Left renal cortex interstitium (tissue), 4 donors: ENCODE results near the gene OPN1MW. TPM values are rescaled to one million over a fixed set of nuclear protein-coding genes. Genes with fewer than 3 reads are reported as not detected.
A peak's percentile ranks its signal among the peaks of the same experiment; 100 is the strongest.
"Not testable (repeated sequence)": the region's sequence is repeated elsewhere in the genome, so short reads cannot be mapped to it uniquely, and the experiment has no call there.

ENCODE experiments used
- DNase-seq, 4 donors: peaks; one replicate each; pipeline ENCODE4 v3.0.0-alpha.2; 2013; ENCODE audit warnings: low read depth in 4 of 4, low spot score in 2 of 4, missing footprints in 1 of 4
- polyA plus RNA-seq, 4 donors: library from polyadenylated mRNA; unstranded; fragments of 120-200 nt; gene quantifications; one replicate each; pipeline ENCODE4 v1.2.1, GENCODE V29; 2013; ENCODE audit not compliant: insufficient read length in 4 of 4

The OPN1MW gene
- polyA plus RNA-seq = not detected

DNA sequence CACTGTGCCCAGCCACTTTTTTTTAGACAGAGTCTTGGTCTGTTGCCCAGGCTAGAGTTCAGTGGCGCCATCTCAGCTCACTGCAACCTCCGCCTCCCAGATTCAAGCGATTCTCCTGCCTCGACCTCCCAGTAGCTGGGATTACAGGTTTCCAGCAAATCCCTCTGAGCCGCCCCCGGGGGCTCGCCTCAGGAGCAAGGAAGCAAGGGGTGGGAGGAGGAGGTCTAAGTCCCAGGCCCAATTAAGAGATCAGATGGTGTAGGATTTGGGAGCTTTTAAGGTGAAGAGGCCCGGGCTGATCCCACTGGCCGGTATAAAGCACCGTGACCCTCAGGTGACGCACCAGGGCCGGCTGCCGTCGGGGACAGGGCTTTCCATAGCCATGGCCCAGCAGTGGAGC is at the start of gene OPN1MW:
Gene OPN1MW (plus strand): TSS at position 301 of the 400 bp plus-strand sequence. CDS start 82 bp downstream, at position 383.
- not testable (repeated sequence) for DNase-seq

DNA sequence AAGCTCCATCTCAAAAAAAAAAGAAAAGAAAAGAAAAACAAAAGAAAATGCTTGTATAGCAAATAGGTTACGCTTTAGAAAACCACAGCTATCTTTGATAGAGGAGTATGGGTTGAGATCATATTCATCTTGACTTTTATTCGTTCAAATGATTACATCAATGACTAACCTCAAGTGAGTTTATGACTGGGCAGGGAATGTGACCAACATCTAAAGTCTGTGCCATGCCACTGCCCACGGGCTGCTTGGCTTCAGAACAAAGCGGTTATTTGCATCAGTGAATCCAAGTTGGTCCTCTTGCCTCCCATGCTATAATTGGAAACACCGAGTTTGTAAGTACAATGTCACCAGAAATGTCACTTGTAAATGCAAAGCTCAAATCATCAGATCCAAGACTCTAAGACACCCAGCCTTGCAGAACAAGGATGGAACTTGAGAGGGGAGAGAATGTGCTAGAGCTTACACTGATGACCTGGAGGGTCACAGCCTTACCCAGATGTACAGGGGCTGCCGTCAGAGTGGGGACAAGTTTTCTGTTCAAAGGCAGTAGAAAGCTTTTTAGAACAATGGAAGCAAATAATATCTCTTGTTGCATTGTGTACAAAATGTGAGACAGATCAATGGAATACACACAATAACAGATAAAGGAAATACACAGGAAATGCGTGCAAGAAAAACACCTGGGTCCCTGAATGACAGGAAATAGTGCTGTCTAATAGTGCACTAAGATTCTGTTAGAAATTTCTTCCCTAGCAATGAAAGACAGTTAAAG is 46.8 kb upstream of the OPN1MW start:
- DNase-seq = no peak

DNA sequence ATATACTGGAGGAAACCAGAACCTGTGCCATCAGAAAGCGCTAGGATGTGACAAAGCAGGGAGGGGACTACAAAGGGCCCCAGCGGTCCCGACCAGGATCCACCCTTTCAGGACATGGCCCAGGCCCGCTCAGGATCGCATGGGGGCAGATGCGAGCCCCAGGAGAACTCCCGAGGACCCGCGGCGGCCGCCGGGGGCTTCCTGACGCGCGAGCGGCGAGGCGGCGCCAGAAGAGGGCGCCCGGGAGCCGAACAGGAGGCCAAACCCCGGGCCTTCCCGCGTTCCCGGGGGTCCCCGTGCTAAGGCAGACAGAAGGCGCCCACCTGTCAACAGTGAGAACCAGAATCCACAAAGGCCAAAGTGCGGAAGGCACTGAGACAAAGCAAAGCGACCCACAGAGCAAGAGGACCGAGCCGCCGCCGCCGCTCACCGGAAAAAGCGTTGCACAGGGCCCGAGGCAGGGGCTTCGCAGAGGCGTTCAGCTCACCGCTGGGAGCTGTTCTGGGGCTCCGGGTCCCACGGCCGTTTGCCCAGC is 45.7 kb upstream of the OPN1MW start:
- DNase-seq = peak in 3 of 4 donors; percentile 45 to 53 (median 47)

DNA sequence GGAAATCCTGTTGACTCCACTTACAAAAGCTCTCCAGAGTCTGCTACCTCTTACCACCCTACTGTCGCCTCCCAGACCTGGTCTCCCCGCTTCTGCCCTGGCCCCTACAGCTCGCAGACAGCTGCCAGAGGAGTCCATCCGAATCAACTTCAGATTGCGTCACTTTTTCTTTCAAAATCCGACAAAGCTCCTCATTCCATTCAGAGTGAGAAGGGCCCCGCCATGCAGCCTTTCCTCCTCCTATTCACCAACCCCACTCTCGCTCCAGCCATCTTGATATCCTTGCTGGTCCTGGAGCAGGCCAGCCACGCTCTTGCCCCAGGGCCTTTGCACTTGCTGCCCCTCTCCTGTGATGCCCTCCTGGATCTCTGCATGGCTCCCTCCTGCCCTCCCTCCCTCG is 43.5 kb upstream of the OPN1MW start:
- no peak for DNase-seq

DNA sequence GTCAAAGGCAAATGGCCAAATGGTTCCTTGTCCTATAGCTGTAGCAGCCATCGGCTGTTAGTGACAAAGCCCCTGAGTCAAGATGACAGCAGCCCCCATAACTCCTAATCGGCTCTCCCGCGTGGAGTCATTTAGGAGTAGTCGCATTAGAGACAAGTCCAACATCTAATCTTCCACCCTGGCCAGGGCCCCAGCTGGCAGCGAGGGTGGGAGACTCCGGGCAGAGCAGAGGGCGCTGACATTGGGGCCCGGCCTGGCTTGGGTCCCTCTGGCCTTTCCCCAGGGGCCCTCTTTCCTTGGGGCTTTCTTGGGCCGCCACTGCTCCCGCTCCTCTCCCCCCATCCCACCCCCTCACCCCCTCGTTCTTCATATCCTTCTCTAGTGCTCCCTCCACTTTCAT is 42.2 kb upstream of the OPN1MW start:
- no peak for DNase-seq

DNA sequence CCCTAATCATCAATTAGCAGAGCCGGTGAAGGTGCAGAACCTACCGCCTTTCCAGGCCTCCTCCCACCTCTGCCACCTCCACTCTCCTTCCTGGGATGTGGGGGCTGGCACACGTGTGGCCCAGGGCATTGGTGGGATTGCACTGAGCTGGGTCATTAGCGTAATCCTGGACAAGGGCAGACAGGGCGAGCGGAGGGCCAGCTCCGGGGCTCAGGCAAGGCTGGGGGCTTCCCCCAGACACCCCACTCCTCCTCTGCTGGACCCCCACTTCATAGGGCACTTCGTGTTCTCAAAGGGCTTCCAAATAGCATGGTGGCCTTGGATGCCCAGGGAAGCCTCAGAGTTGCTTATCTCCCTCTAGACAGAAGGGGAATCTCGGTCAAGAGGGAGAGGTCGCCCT is 41.7 kb upstream of the OPN1MW start:
- DNase-seq = no peak

DNA sequence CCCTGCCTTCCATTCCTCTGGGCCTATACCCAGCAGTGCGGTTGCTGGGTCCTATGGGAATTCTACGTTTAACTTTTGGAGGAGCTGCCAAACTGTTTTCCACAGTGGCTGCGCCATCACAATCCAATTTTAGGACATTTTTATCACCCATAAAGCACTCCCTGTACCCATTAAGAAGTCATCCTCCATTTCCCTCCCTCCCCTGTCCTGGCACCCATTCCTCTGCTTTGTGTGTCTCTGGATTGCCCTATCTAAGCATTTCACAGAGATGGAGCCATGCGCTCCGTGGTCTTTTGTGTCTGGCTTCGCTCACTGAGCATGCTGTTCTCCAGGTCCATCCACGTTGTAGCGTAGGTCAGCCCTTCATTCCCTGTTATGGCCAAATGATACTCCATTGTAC is 40.0 kb upstream of the OPN1MW start:
- DNase-seq = no peak

DNA sequence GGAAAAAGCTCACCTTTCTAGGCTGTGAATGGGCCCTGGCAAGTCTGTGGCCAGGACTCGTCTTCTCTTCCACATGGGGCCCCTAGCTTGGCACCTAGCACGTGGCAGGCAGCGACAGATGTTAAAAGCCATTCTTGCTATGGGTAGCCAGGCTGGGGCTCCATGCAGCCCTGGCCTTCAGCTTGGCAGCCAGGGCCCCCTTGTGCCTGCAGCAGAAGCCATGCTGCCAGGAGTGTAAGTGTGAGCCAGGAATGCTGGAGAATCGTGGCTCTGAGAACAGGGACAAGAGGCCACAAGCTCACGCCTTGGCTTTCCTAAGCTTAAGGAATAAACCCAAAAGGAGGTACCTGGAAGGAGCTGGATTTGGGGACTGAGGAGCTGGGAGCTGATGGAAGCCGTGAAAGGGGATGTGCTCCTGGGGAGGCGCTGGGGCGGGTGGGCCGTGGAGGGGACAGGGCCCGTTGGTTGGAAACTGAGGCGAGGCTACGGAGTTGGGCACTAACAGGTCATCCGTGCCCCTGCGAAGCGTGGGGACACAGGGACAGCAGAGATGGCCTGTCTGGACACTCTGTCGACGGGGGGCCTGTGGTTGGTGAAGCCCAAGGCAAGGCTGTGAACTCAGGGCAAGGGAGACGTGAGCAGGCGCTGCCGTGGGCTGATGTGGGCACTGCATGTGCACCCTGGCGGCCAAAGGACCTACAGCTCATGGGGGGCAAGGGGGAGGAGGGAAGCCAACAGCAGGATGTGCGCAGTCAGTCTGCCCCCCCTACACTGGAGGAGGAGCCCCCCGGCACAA is 39.2 kb upstream of the OPN1MW start:
- DNase-seq = no peak

DNA sequence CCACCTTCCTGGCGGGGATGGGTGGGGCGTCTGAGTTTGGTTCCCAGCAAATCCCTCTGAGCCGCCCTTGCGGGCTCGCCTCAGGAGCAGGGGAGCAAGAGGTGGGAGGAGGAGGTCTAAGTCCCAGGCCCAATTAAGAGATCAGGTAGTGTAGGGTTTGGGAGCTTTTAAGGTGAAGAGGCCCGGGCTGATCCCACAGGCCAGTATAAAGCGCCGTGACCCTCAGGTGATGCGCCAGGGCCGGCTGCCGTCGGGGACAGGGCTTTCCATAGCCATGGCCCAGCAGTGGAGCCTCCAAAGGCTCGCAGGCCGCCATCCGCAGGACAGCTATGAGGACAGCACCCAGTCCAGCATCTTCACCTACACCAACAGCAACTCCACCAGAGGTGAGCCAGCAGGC is 38.4 kb upstream of the OPN1MW start, which contains the start of gene OPN1LW:
Gene OPN1LW (plus strand): TSS at position 234 of the 400 bp plus-strand sequence. CDS start 41 bp downstream, at position 275.
- not testable (repeated sequence) for DNase-seq

DNA sequence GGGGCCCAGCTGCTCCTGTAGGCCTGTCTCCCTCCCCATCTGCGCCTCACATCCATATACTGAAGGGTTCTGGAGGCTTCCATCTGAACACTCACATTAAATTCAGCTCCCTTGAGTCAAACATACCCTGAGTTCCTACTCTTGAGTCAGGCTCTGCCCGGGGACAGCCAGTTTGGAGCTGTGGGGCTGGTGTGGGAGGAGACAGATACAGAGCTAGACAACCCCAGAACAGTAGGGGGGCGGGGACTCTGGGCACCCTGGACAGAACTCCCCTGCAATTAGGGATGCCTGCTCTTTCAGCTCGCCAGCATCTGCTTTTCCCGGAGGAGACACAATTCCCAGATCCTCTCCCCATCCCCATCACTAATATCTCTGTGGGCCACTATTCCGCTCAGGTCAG is 31.4 kb upstream of the OPN1MW start:
- not testable (repeated sequence) for DNase-seq

DNA sequence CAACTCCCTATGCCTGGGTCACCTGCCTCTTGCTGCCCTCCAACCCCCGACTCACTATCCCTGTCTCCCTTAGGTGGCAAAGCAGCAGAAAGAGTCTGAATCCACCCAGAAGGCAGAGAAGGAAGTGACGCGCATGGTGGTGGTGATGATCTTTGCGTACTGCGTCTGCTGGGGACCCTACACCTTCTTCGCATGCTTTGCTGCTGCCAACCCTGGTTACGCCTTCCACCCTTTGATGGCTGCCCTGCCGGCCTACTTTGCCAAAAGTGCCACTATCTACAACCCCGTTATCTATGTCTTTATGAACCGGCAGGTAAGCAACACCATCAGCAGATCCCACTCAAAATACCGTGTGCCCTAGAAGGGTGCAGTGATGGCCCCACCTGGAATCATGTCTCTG is 26.2 kb upstream of the OPN1MW start:
- not testable (repeated sequence) for DNase-seq

DNA sequence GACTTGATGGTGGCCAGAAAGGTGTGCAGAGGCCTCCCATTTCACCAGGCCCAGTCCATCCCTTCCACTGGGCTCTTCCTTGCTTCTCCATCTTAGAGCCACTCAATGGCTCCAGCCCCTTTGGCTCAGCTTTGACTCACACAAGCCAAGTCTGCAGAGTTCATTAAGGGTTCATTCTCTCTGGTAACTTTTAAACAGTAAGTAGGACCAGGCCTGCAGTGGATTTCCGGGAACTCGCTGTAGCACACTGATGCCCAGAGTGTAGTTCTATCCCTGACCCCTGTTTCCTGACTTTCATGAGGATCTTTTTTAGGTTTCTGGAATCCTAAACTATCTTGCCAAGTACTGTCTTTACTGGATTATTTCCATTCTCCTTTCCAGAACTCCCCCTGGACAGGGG is 25.2 kb upstream of the OPN1MW start:
- DNase-seq = not testable (repeated sequence)

DNA sequence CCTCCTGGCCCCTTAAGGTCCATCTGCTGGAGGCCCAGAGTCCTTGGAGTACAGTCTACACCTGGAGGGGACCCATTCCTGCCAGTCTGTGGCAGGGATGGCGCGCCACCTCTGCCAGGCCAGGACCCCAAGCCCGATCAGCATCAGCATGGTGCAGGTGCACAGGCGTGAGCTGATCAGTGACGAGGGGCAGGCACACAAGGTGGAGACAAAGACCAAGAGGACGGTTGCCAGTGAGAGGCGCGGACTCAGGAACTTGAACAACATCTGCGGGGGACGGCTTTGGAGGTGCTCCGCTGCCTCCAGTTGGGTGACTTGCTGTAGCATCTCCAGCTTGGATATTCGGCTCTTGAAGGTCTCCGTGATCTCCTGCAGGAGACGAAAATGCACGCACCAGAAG is 23.1 kb upstream of the OPN1MW start:
- not testable (repeated sequence) for DNase-seq

DNA sequence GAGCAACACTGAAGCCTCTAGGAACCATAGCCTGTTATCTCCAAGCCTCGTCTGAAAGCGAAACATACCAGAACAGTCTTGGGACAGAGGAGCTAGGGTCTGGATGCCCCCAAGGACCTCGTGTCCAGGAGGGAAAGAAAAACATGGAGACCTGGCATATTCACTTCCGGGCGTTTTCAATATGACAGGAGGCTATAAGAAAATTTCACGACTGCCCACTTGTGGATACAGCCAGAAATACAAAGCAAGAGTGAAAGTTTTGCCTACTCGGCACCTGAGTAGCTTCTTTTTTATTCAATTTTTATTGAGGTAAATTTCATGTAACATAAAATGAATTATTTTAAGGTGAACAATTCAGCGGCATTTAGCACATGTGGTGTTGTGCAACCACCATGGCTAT is 17.5 kb upstream of the OPN1MW start:
- DNase-seq = not testable (repeated sequence)

DNA sequence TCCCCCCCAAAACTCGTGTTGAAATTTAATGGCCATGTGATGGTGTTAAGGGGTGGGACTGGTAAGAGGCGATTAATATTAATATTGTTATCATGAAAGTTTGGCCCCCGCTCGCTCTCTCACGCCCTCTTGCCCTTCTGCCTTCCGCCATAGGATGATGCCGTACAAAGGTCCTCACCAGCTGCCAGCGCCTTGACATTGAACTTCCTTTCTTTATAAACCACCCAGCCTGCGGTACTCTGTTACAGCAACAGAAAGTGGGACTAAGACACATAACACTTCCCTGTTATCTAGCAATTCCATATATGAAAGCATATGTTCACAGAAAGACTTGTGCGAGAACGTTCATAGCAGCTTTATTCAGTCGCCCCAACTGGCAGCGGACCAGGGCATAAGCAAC is 14.0 kb upstream of the OPN1MW start:
- DNase-seq = not testable (repeated sequence)

DNA sequence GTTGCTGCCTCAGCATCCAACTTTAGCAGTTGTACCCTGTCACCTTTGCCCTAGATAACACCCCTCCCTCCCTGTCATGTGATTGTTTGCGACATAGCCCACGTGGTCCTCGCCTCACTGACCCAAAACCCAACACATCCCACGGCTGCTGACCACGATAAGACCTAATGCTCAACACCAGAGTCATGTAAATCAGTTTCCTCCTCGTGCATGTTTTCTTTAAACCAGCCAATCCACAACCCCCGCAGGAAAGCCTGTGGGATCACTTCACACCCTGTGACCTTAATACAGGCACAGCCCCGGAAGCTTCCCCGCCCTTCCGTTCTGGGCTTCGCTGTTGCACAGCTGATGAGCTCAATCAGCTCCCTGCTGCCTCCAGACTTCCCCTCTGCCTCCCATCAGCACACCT is 9.9 kb upstream of the OPN1MW start:
- DNase-seq = not testable (repeated sequence)

DNA sequence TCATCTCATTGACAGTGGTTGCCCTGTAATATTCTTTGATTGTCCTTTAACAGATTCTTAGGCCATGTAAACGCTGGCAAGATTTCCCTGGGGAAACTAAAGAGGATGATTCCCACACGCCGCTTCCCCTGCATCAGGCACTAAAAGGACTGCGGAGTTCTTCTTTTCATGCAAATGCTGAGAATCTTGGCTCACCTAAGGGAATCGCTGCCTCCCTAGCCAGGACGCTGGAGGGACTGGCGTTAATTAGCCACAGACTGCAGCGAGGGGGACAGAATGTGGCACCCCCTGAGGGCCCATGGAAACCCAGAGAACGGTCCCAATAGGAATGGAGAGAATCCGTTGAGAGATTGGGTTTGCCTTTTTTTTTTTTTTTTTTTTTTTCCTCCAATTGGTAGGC is 8.0 kb upstream of the OPN1MW start:
- not testable (repeated sequence) for DNase-seq

DNA sequence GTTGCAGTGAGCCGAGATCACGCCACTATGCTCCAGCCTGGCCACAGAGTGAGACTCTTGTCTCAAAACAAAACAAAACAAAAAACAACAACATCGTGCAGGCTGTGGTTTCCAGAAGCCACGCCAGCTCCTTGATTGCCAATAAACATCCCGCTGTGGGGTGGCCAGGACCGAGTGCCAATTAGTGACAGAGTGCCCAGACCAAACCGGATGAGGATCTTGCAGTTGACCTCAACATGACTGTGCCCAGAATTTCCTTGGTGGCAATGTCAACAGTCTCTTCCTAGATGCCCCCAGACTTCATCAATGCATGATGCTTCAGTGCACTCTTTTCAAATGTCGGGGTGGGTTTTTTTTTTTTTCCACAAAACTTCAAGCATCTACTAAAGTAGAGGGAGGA is 1.4 kb downstream of the OPN1MW start:
- DNase-seq = not testable (repeated sequence)

DNA sequence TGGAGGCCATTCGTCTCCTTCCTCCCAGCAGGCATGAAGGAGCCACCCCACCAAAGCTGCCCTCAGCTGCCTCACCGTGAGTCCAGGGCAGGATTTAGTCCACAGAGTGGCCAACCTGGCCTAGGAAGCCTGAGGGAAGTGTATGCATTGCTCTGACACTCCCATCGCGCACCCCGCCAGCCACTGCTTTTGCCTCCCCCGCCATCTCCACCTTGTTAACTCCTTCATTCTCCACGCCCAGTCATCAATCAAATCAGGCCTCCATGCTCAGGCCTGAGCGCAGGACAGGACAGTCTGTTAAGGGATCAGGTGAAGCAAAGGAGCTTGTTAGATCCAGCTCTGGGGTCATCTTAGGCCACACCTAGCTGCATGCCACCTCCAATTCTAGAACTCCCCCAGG is 10.4 kb downstream of the OPN1MW start:
- DNase-seq = not testable (repeated sequence)

DNA sequence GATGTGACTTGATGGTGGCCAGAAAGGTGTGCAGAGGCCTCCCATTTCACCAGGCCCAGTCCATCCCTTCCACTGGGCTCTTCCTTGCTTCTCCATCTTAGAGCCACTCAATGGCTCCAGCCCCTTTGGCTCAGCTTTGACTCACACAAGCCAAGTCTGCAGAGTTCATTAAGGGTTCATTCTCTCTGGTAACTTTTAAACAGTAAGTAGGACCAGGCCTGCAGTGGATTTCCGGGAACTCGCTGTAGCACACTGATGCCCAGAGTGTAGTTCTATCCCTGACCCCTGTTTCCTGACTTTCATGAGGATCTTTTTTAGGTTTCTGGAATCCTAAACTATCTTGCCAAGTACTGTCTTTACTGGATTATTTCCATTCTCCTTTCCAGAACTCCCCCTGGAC is 11.9 kb downstream of the OPN1MW start:
- DNase-seq = not testable (repeated sequence)

DNA sequence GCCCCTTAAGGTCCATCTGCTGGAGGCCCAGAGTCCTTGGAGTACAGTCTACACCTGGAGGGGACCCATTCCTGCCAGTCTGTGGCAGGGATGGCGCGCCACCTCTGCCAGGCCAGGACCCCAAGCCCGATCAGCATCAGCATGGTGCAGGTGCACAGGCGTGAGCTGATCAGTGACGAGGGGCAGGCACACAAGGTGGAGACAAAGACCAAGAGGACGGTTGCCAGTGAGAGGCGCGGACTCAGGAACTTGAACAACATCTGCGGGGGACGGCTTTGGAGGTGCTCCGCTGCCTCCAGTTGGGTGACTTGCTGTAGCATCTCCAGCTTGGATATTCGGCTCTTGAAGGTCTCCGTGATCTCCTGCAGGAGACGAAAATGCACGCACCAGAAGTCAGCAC is 14.1 kb downstream of the OPN1MW start:
- not testable (repeated sequence) for DNase-seq
